Loucy (cell line): ENCODE measurements around the gene EP400.

Source experiments
- EZH2phosphoT487 ChIP-seq: fragments of 200-600 bp; IDR thresholded peaks from 2 replicates; pipeline ENCODE4 v1.6.1; 2018; ENCODE audit warnings: antibody characterized with exemption, mild to moderate bottlenecking, moderate library complexity, borderline replicate concordance
- TF ChIP-seq, protein P1 (sequence below): fragments of 200-600 bp; sonication (generic); conservative IDR thresholded peaks from 2 replicates; pipeline ENCODE4 v1.5.1; 2014; ENCODE audit warnings: mild to moderate bottlenecking, antibody characterized with exemption, low read length

DNA sequence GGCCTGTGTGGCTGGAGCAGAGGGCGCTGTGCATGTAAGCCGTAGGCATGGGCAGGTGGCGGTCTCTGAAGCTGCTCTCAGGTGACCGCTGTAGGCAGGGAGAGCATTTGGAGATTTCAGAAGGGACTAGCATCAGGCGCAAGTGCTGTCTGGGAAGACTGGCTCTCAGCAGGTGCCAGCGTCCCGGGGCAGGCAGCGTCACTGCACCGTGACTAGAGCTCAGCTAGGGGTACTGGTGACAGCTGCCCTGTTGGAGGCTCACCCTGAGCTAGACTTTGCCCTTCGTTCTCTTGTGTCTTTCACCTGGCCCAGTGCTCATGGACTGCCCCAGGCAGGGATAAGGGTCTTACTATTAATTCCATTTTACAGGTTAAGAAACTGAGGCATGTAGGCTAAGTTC lies 115.5 kb downstream of the EP400 start:
- TF ChIP-seq, protein P1, sequence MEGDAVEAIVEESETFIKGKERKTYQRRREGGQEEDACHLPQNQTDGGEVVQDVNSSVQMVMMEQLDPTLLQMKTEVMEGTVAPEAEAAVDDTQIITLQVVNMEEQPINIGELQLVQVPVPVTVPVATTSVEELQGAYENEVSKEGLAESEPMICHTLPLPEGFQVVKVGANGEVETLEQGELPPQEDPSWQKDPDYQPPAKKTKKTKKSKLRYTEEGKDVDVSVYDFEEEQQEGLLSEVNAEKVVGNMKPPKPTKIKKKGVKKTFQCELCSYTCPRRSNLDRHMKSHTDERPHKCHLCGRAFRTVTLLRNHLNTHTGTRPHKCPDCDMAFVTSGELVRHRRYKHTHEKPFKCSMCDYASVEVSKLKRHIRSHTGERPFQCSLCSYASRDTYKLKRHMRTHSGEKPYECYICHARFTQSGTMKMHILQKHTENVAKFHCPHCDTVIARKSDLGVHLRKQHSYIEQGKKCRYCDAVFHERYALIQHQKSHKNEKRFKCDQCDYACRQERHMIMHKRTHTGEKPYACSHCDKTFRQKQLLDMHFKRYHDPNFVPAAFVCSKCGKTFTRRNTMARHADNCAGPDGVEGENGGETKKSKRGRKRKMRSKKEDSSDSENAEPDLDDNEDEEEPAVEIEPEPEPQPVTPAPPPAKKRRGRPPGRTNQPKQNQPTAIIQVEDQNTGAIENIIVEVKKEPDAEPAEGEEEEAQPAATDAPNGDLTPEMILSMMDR: no peak
- no peak for TF ChIP-seq EZH2phosphoT487
